SK-N-SH (cell line): Measurements from ENCODE around the gene LRCOL1. TPM values are rescaled to one million over a fixed set of nuclear protein-coding genes. Genes with fewer than 3 reads are reported as not detected.

Source experiments
- CTCF ChIA-PET: fragments of 300-600, 350-600 bp; formaldehyde crosslinking; extraction: SDS; loops from one replicate; lab custom pipeline; 2021; lab: Yijun Ruan, JAX
- POLR2A ChIA-PET: fragments of 350-600 bp; sonication (Branson Sonifier 250); formaldehyde crosslinking; extraction: SDS; loops from one replicate; lab custom pipeline; 2020; ENCODE audit warnings: antibody characterized with exemption, inconsistent platforms; lab: Yijun Ruan, JAX
- DNase-seq: peaks from one replicate; pipeline ENCODE4 v3.0.0; 2012
- H2AFZ ChIP-seq: fragments of 200-600 bp; sonication (generic); 2 replicates; pipeline ENCODE4 v1.8.1; 2016; ENCODE audit warnings: antibody characterized with exemption, mild to moderate bottlenecking, low read depth
- H3F3A ChIP-seq: fragments of 200-600 bp; sonication (generic); replicated peaks from 2 replicates; pipeline ENCODE3; 2016; ENCODE audit warnings: antibody characterized with exemption, mild to moderate bottlenecking; ENCODE audit not compliant: insufficient read depth
- H3K27ac ChIP-seq, 2 experiments: fragments of 200-500 bp in 1 of 2; fragments of 200-600 bp in 1 of 2; sonication (Bioruptor generic) in 1 of 2; sonication (generic), shearing (Covaris generic) in 1 of 2; 2 replicates each; pipeline versions ENCODE4 v1.5.1 to v1.6.1; 2014 to 2016; ENCODE audit warnings: low read depth in 2 of 2, inconsistent platforms in 1 of 2, low read length in 1 of 2, mild to moderate bottlenecking in 1 of 2, mixed read lengths in 1 of 2
- H3K27me3 ChIP-seq: fragments of 200-600 bp; sonication (generic), shearing (Covaris generic); 2 replicates; pipeline ENCODE4 v1.6.1; 2016; ENCODE audit warnings: mixed run types; ENCODE audit not compliant: insufficient read depth
- H3K36me3 ChIP-seq, 2 experiments: fragments of 200-500 bp in 1 of 2; fragments of 200-600 bp in 1 of 2; sonication (Bioruptor generic) in 1 of 2; sonication (generic) in 1 of 2; replicated peaks in 1 of 2; 2 replicates each; pipeline versions ENCODE3 to v1.5.1; 2014 to 2016; ENCODE audit warnings: low read length in 1 of 2, mild to moderate bottlenecking in 1 of 2; ENCODE audit not compliant: insufficient read depth in 2 of 2, control insufficient read depth in 1 of 2
- H3K4me1 ChIP-seq, 2 experiments: fragments of 200-500 bp in 1 of 2; fragments of 200-600 bp in 1 of 2; sonication (Bioruptor generic) in 1 of 2; sonication (generic), shearing (Covaris generic) in 1 of 2; 2 replicates each; pipeline versions ENCODE4 v1.5.1 to v1.6.1; 2014 to 2016; ENCODE audit warnings: low read depth in 1 of 2, low read length in 1 of 2, mixed run types in 1 of 2; ENCODE audit not compliant: insufficient read depth in 2 of 2, control insufficient read depth in 1 of 2
- H3K4me2 ChIP-seq: fragments of 200-600 bp; sonication (generic), shearing (Covaris generic); 2 replicates; pipeline ENCODE4 v1.6.1; 2017; ENCODE audit warnings: mixed run types
- H3K4me3 ChIP-seq, 2 experiments: fragments of 200-500 bp in 1 of 2; fragments of 200-600 bp in 1 of 2; sonication (Bioruptor generic) in 1 of 2; sonication (generic), shearing (Covaris generic) in 1 of 2; 2 replicates each; pipeline versions ENCODE4 v1.5.1 to v1.8.1; 2014 to 2016; ENCODE audit warnings: low read depth in 2 of 2, inconsistent platforms in 1 of 2, low read length in 1 of 2, mild to moderate bottlenecking in 1 of 2, mixed read lengths in 1 of 2, moderate library complexity in 1 of 2
- H3K79me2 ChIP-seq: fragments of 200-600 bp; sonication (generic); 2 replicates; pipeline ENCODE4 v1.8.1; 2017; ENCODE audit warnings: mild to moderate bottlenecking; ENCODE audit not compliant: insufficient read depth
- H3K9ac ChIP-seq: fragments of 200-600 bp; sonication (generic); 2 replicates; pipeline ENCODE4 v1.6.1; 2017; ENCODE audit warnings: mixed run types
- H3K9me2 ChIP-seq: fragments of 200-600 bp; sonication (generic); 2 replicates; pipeline ENCODE4 v1.6.1; 2017; ENCODE audit warnings: mixed run types
- H3K9me3 ChIP-seq: fragments of 200-600 bp; sonication (generic); 2 replicates; pipeline ENCODE4 v1.6.1; 2017; ENCODE audit warnings: mixed run types, mild to moderate bottlenecking, moderate library complexity
- H4K20me1 ChIP-seq: fragments of 200-600 bp; sonication (generic); 2 replicates; pipeline ENCODE4 v1.6.1; 2017; ENCODE audit warnings: mild to moderate bottlenecking, mixed run types; ENCODE audit not compliant: insufficient read depth
- EP300 ChIP-seq, 2 experiments: IDR thresholded peaks; 2 replicates each; pipeline versions ENCODE4 v1.4.0 to v1.6.1; 2012; ENCODE audit warnings: borderline replicate concordance in 1 of 2, low read depth in 1 of 2, low read length in 1 of 2
- EZH2phosphoT487 ChIP-seq: fragments of 200-600 bp; sonication (generic); IDR thresholded peaks from 2 replicates; pipeline ENCODE4 v1.6.1; 2017; ENCODE audit warnings: low read depth, mixed run types, mild to moderate bottlenecking, antibody characterized with exemption, moderate library complexity, borderline replicate concordance
- FOXM1 ChIP-seq: IDR thresholded peaks from 2 replicates; pipeline ENCODE4 v1.4.0; 2012; ENCODE audit warnings: low read depth, mild to moderate bottlenecking
- GABPA ChIP-seq: IDR thresholded peaks from 2 replicates; pipeline ENCODE4 v1.4.0; 2012; ENCODE audit warnings: low read depth, mild to moderate bottlenecking
- IRF3 ChIP-seq: fragments of 150-350 bp; IDR thresholded peaks from 2 replicates; pipeline ENCODE4 v1.6.1; 2016; ENCODE audit warnings: mild to moderate bottlenecking, low read depth, low read length
- MEF2A ChIP-seq: IDR thresholded peaks from 2 replicates; pipeline ENCODE4 v1.4.0; 2012; ENCODE audit warnings: low read depth, borderline replicate concordance
- NRF1 ChIP-seq: IDR thresholded peaks from 2 replicates; pipeline ENCODE4 v1.6.1; 2012; ENCODE audit warnings: low read depth, mild to moderate bottlenecking, low read length
- RAD21 ChIP-seq: IDR thresholded peaks from 2 replicates; pipeline ENCODE4 v1.6.1; 2012; ENCODE audit warnings: mild to moderate bottlenecking, low read length
- RCOR1 ChIP-seq: fragments of 150-350 bp; IDR thresholded peaks from 2 replicates; pipeline ENCODE4 v1.6.1; 2017; ENCODE audit warnings: antibody characterized with exemption, low read length
- RFX5 ChIP-seq: IDR thresholded peaks from 2 replicates; pipeline ENCODE4 v1.6.1; 2012; ENCODE audit warnings: mild to moderate bottlenecking, improper control_type of control experiment, low read length
- RXRA ChIP-seq: IDR thresholded peaks from 2 replicates; pipeline ENCODE4 v1.4.0; 2012; ENCODE audit warnings: low read depth, mild to moderate bottlenecking, borderline replicate concordance
- SIN3A ChIP-seq: IDR thresholded peaks from 2 replicates; pipeline ENCODE4 v1.6.1; 2012; ENCODE audit warnings: low read depth, mild to moderate bottlenecking, low read length, moderate library complexity, borderline replicate concordance
- SMC3 ChIP-seq: IDR thresholded peaks from 2 replicates; pipeline ENCODE4 v1.6.1; 2012; ENCODE audit warnings: low read depth, low read length, improper control_type of control experiment
- YY1 ChIP-seq: IDR thresholded peaks from 2 replicates; pipeline ENCODE4 v1.4.0; 2012; ENCODE audit warnings: low read depth, mild to moderate bottlenecking
- WGBS: methylation state at CpG from one replicate; pipeline ENCODE4 v1.1.6; 2017; ENCODE audit warnings: low lambda C conversion rate; 5-methylcytosine and 5-hydroxymethylcytosine counted together
- polyA plus RNA-seq, 3 experiments: library from polyadenylated mRNA; depleted of rRNA; stranded (reverse); fragments of >200 nt; gene quantifications; 2 replicates each; pipeline ENCODE4 v1.2.3, GENCODE V29; 2012
- TF ChIP-seq, protein P1 (sequence below): fragments of 200-600 bp; sonication (generic); IDR thresholded peaks from 2 replicates; pipeline ENCODE4 v1.6.1; 2017; ENCODE audit warnings: antibody characterized with exemption, mild to moderate bottlenecking, moderate library complexity
- TF ChIP-seq, protein P2 (sequence below): fragments of 150-350 bp; IDR thresholded peaks from 2 replicates; pipeline ENCODE4 v1.6.1; 2017; ENCODE audit warnings: antibody characterized with exemption, low read length, low read depth, borderline replicate concordance
- TF ChIP-seq, protein P3 (sequence below): IDR thresholded peaks from 2 replicates; pipeline ENCODE4 v1.4.0; 2012; ENCODE audit warnings: low read depth

Gene LRCOL1
- polyA plus RNA-seq, 1 of the 3 experiments (the other 2 are of a cell fraction): 1.1 TPM

DNA sequence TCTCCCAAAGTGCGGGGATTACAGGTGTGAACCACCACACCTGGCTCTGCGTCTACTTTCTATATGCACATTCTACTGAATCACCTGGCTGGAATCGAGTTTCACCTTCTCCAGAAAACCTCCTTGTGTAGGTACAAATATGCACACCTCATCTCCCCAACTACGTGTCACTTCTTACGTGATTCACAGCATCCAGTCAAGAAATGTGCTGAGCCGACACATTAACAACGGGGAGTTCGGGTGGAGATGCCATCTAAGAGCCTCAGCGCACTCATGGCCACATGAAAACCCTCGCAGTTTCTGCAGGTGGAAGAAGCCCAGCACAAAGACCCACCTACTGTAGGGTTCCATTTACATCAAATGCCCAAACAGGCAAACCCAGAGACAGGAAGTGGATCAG lies 37.5 kb upstream of the LRCOL1 start:
- no peak for TF ChIP-seq SMC3
- TF ChIP-seq, protein P1, sequence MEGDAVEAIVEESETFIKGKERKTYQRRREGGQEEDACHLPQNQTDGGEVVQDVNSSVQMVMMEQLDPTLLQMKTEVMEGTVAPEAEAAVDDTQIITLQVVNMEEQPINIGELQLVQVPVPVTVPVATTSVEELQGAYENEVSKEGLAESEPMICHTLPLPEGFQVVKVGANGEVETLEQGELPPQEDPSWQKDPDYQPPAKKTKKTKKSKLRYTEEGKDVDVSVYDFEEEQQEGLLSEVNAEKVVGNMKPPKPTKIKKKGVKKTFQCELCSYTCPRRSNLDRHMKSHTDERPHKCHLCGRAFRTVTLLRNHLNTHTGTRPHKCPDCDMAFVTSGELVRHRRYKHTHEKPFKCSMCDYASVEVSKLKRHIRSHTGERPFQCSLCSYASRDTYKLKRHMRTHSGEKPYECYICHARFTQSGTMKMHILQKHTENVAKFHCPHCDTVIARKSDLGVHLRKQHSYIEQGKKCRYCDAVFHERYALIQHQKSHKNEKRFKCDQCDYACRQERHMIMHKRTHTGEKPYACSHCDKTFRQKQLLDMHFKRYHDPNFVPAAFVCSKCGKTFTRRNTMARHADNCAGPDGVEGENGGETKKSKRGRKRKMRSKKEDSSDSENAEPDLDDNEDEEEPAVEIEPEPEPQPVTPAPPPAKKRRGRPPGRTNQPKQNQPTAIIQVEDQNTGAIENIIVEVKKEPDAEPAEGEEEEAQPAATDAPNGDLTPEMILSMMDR: no peak
- no peak for TF ChIP-seq GABPA
- TF ChIP-seq EP300 (IDR thresholded peaks at IDR 0.05; ENCODE audit: borderline replicate concordance in 1 of 2, low read depth in 1 of 2, low read length in 1 of 2): no peak
- TF ChIP-seq, protein P2, sequence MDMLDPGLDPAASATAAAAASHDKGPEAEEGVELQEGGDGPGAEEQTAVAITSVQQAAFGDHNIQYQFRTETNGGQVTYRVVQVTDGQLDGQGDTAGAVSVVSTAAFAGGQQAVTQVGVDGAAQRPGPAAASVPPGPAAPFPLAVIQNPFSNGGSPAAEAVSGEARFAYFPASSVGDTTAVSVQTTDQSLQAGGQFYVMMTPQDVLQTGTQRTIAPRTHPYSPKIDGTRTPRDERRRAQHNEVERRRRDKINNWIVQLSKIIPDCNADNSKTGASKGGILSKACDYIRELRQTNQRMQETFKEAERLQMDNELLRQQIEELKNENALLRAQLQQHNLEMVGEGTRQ: no peak
- TF ChIP-seq YY1: no peak
- no peak for TF ChIP-seq MEF2A
- no peak for TF ChIP-seq NRF1
- TF ChIP-seq, protein P3, sequence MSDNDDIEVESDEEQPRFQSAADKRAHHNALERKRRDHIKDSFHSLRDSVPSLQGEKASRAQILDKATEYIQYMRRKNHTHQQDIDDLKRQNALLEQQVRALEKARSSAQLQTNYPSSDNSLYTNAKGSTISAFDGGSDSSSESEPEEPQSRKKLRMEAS: no peak
- no peak for TF ChIP-seq EZH2phosphoT487
- no peak for TF ChIP-seq IRF3
- no peak for TF ChIP-seq SIN3A
- TF ChIP-seq RCOR1: no peak
- no peak for TF ChIP-seq RAD21
- TF ChIP-seq RXRA: no peak
- no peak for TF ChIP-seq RFX5
- no peak for TF ChIP-seq FOXM1
- Histone ChIP-seq H3K4me1 (no peaks in the 10 kb centered on the region), H3K79me2 (no peaks in the 10 kb centered on the region), H3F3A (no peaks in the 10 kb centered on the region), H3K27ac (no peak overlapping the region), H3K9me2 (no peaks in the 10 kb centered on the region), H3K9ac (no peak overlapping the region), H3K9me3 (no peaks in the 10 kb centered on the region), H3K4me2 (no peak overlapping the region), H3K27me3 (no peaks in the 10 kb centered on the region), H3K4me3 (no peak overlapping the region), H2AFZ (no peak overlapping the region), H4K20me1 (no peaks in the 10 kb centered on the region), H3K36me3 (peaks cover 11 to 15% of the 10 kb centered on the region in 2 experiments)
- WGBS: 97% methylated on average over 10 of the region's 10 CpGs
- DNase-seq: no peak
- CTCF ChIA-PET: interaction anchor here (1.7 to 1.8 kb wide), 2 partner anchors 9 to 48 kb away, joined by 3 to 11 read pairs; no protein-coding TSS in a partner anchor
- POLR2A ChIA-PET: no interaction called here
